CD1c-positive myeloid dendritic cell (primary cell): Measurements from ENCODE around the gene NFKB1.
"Not testable (repeated sequence)": the region's sequence is repeated elsewhere in the genome, so short reads cannot be mapped to it uniquely, and the experiment has no call there.

ENCODE experiments used
- DNase-seq: peaks from one replicate; pipeline ENCODE4 v3.0.0-alpha.2; 2016; ENCODE audit errors: extremely low spot score

NFKB1 gene

DNA sequence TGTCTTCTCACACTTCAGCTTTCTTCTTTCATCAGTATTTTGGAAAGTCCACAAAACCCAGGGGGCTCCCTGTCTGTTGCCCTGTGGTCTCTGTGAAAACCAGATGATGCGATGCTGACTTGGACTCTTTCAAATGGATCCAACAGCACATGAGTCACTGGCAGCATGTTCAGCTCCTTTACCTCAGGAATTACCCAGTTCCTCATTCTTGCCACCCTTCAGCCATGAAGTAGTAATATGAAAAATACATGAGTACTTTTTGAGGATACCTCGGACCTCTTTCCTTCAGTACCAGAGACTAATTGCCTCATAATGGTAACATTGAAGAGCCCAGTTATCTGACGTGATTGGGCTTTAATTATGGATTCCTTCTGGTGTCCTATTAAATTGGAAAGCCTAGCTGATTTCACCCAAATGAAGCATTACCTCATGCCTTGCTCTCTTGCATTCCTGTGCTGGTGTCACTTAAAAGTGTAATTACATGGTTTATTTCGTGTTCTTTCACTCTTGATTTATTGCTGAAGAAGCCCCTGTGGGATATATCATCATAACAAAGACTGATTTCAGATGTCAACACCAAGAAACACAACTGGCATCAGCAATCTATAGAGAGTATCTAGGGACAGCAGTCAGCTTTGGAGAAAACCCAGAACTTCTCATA, 63.4 kb downstream of the NFKB1 start:
- peak; percentile 64 for DNase-seq

DNA sequence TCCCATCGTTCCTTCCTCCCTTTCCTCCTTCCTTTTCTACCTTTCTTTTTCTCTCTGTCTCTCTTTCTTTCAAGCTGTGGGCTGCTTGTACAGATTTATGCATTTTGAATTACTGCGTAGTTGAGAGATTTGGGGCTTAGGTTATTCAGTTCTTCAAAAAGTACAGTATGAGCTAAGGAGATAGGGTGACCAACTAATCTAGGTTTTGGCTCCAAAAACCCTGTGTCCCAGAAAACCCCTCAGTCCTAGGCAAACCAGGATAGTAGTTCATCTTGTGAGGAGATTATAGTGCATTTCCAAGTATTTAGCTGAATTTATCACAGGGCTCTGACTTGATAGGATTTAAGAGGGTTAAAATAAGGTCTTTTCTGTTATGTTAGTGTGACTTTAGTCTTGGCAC, 64.5 kb downstream of the NFKB1 start:
- DNase-seq = no peak

DNA sequence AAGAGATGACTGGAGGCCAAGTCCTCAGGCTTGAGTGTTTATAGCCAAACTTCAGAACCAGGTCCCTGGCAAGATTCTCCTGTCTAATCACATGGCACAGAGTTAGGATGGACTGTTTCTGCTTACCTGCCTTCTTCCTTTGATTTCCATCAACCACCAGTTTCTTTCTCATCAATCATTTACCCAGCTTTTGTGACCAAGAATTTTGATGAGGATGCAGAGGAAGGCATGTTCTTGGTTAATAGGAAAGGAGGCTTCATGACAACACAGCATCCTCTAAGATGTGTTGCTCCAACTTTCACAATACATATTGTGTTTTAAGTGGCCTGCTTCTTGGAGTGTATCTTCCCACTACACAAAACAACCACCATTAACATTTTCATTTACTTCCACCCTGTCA, 65.3 kb downstream of the NFKB1 start:
- DNase-seq = no peak

DNA sequence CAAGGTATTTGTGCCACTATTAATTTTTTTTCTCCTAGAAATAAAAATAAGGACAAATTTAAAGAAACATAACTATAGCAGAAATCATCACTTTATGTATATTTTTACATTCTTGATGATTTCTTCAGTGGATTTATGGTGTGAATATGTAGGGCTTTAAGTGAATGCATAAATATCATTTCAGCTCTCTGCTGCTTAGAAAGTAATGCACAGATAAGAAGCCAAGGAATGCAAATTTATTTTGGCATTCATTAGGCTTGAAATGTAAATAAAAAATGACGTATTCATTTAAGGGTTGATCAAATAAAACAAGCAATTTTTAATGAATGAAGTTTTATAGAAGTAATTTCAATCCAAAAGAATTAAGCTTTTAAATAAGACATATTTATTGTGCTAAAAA, 66.3 kb downstream of the NFKB1 start:
- DNase-seq = no peak

DNA sequence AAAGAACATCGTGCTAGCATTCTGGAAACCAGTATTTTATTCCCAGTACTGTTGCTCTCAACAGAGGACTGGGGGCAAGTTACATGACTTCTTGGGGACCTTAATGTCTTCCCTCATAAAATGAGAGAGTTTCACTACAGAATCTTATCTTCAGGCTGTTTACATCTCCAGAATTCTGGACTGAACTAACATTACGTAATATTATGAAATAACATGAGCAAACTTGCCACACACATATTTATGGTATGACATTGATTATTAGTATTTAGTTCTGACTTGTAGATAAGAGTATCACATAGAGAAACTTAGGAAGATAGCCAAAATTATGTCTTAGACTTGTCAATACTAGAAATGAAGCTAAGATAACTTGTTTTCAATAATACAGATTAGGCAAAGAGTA, 68.0 kb downstream of the NFKB1 start:
- no peak for DNase-seq

DNA sequence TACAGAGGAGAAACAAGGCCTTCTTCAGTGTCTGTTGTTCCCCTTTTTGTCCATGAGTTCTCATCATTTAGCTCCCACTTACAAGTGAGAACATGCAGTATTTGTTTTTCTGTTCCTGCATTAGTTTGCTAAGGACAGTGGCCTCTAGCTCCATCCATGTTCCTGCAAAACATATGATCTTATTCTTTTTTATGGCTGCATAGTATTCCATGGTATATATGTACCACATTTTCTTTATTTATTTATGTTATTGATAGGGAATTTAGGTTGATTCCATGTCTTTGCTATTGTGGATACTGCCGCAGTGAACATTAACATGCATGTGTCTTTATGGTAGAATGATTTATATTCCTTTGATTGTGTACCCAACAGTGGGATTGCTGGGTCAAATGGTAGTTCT, 69.1 kb downstream of the NFKB1 start:
- DNase-seq = not testable (repeated sequence)

DNA sequence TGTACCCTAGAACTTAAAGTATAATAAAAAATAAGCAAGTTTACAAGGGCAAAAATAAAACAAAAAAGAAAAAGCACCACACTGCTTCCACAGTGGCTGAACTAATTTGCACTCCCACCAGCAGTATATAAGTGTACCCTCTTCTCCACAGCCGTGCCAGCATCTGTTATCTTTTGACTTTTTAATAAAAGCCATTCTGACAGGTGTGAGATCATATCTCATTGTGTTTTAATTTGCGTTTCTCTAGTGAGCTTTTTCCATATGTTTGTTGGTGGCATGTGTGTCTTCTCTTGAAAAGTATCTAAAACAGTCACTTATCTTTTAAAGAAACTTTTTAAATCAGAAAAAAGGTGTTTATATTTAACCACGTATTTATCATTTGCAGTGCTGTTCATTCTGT, 71.3 kb downstream of the NFKB1 start:
- no peak for DNase-seq

DNA sequence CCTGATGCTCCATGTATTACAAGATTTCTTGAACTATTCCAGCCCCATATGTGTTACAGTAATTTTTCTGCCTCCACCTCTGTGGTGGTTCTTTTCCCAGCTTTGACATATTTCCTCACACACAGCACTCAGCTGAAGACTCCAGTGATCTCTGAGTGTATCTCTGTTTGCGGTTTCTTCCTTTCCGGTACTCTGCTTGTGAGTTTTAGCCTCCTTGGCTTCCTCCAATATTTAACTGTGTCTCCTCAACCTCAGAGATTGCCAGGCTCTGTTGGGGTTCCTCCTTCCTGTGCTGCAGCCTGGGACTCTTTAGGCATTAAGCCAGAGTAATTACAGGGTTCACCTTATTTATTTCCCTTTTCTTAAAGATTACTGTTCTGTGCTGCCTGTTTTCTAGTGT, 73.2 kb downstream of the NFKB1 start:
- DNase-seq = peak; percentile 21

DNA sequence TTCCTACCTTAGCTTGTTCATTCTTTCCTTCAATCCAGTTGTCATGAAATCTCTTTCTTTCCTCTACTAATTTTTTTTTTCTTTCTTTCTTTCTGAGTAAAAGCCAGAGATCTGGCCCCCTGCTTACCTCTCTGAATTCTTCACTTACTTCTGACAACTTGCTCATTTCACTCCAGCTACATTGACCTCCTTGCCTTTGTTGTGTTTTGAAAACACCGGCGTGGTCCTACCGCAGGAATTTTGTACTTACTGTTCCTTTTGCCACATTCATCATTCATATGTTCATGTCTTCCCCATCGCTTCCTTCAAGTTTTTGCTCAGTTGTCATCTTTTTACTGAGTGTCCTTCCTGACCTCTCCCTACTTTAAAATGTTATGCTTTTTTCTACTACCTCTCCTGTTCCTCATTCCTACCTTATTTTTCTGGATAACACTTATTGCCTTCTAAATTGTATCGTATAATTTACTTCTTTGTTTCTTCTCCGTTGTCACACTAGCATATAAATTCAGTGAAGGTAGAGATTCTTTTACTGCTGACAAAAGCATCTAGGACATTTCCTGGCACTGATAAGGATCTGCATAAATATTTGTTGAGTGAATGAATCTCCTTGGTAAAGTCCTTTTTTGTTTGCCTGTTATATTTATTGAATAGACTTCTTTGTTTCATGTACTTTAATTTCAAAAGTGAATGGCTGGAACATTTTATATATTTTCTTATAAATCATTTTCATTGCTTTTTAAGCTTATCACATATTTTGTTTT, 74.4 kb downstream of the NFKB1 start:
- no peak for DNase-seq

DNA sequence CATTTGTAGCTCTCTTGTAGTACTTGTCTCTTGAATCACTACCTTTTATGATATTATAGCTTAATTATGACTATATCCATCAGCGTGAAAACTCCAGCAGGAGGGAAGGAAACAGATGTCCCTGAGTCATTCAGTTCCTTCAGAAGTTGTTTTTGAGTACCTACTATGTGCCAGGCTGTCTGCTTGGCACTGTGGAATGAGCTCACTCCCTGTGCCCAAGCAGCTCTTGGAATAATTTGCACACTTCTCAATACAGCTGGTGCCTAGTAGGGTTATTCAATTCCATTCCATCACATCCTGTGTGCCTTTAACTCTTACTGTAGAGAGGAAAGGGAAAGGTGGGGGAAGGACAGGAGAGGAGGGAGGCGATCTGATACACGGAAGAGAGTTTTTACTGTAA, 77.1 kb downstream of the NFKB1 start:
- no peak for DNase-seq

DNA sequence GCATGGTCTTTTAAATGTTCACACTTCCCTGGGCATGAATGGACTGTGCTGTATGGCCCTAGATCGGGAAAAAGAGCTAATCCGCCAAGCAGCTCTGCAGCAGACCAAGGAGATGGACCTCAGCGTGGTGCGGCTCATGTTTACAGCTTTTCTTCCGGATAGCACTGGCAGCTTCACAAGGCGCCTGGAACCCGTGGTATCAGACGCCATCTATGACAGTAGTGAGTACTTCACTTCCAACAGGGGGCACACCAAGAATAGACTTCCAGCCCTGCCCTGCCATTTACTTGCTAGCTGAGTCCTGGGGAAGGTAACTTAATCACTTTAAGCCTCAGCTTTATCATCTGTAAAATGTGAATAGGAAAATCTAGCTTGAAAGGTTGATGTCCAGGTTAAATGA, 77.7 kb downstream of the NFKB1 start:
- DNase-seq = no peak

DNA sequence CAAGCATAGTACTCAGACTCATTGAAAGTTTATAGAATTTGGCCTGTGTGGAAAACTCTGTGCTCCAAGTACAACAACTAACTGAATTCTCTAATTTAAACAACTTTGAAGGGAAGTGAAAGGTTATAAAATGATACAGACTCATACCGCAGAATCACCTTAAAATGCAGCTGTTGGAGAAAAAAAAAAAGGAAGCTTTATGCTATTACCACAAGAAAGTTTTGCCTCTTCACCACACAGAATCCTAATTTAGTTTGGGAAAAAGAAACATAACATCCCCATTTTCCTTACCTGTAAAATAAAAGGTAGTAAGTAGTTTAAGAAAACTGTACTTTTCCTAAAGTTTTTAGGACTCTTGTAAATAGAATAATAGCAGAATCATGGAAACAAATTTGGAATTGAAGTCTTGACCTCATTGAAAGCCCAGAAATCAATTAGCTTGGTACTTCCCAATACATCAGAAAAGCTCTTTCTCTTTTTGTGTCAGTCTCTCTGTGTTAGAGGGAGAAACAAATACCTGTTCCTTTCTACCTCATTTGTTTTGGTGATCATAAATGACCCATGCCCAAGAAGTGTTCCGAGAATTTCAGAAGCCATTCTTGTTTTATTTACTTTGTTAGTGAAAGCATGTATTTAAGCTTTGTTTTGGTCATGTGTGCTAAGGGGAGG, 78.8 kb downstream of the NFKB1 start:
- DNase-seq = no peak

DNA sequence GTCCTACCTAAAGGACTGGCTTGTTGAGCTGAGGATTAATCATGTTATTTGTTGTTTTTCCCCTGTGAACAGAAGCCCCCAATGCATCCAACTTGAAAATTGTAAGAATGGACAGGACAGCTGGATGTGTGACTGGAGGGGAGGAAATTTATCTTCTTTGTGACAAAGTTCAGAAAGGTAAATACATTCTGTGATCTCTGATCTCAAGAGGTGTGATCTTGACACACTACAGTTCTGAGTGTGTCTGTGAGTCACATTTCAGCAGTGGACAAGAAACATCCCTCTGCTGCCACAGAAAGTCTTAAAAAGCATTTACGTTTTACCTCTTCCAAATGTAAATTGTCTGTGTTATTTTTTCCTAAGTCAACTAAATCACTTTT, 79.3 kb downstream of the NFKB1 start:
- DNase-seq = no peak

DNA sequence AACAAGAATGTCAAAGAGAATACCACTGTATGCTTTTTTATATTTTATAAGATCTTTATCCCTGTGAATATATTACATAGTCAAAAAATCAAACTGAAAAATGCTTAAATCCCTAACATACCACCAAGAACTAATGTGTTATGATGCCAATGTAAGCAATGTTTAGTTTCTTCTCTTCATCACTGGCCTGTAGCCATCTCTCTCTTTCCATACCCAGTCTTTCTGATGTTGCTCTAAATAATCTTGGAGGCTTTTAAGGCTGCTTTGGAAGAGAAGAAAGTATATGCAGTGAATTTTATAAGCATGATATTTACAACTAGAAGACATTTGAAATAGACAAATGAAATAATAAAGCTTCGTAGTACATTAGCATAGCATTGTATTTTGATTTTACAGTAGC, 82.9 kb downstream of the NFKB1 start:
- no peak for DNase-seq

DNA sequence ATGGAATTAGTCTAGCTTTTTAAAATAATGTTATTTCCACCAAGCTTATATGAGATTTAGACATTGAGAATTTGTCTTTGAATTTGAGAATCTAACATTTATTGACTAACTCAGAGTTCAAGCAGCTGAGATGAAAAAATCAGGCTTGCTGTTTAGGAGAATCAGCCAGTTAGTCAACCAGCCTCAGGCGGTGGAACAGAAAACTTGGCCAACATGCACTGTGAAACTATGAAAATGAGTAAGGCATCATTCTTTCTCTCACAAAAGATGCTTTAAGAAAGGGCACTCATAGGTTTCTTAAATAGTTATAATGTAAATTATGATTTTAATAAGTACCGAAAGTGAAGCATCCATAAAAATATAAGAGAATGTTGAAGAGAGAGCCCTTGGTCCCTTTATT, 84.2 kb downstream of the NFKB1 start:
- DNase-seq = no peak

DNA sequence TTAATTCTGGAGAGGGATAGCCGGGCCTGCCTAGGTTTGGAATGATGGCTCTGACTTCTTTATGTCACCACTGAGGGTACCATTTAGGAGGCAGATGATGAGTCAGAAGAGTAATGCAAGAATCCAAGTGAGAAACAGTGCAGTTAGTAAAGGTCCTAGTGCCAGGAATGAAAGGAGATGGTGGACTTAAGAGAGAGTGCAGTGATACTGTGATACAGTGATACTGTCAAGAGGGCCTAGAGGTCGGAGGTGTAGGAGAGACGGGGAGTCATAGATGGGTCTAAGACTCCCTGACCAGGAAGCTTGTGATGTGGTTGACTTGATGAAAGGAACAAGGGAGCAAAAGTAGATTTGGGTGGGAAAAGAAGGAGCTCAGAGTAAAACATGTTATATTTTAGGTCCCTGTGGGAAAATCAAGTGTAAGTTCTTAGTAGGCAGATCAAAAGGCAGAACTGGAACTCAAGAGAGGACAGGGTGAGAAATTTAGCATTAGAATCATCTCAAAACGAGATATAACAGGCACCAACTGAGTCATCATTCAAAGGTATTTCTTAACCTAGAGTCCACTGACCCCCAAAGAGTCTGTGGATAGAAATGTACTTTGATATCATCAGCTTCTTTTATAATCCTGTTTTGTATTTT, 85.0 kb downstream of the NFKB1 start:
- no peak for DNase-seq

DNA sequence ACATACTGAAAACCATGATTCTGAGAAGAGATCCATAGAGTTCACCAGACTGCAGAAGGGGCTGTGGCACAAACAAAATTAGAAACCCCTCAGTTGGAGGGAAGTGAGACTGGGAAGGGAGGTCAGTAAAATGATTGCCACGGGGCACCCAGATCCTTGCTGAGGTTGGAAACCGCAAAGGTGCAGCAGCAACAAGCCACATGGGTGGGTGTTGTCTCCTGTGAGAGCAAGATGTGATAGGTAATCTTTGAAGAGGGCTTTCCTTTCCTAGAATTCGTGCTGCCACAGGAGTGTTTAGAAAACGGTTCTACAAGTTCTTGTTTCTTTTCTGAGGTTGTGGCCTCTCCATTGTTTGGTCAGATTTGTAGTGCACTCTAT, 85.5 kb downstream of the NFKB1 start:
- no peak for DNase-seq

DNA sequence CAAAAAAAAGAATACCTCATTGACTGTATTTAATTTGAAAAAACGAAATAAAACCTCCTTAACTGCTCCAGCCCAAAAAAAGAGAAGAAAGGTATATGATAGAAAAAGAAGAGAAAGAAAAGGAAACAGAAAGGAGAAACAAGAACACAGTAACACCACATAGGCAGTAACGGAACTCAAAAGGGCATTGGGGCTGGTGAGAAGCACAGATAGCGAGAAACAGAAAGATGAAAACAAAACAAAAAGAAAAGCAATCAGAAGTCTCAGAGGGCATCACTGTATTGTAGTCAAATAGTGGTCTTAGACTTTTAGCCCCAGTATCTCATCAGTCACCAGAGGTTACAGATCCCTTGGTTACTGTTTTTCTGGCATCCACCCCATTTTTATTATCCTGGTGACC, 88.6 kb downstream of the NFKB1 start:
- no peak for DNase-seq

DNA sequence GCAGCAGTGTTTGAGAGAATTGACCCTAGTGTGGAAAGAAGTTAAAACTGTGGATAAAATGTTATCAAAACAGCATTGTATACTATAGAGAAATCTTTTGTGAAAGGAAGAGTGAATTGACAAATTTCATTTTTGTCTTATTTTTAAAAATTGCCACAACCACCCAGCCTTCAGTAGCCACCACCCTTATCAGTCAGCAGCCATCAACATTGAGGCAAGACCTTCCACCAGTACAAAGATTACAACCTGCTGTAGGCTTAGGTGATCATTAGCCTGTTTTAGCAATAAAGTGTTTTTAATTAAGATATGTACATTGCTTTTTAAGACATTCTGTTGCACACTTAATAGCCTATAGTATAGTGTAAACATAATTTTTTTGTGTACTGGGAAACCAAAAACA, 91.1 kb downstream of the NFKB1 start:
- no peak for DNase-seq

DNA sequence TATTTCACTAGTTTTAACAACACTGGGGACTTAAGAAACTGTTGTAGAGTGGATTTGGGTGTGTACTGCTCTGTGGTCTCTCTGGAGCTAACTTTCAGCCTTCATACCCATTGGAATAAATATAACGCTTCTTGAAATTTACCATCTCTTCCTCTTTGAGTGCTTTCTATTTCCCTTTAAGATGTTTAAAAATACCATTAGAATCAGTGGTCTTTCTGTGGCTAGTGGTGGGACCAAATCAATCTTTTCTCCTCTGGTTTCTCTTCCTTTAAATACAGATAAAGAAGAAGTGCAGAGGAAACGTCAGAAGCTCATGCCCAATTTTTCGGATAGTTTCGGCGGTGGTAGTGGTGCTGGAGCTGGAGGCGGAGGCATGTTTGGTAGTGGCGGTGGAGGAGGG, 92.0 kb downstream of the NFKB1 start:
- peak; percentile 36 for DNase-seq

DNA sequence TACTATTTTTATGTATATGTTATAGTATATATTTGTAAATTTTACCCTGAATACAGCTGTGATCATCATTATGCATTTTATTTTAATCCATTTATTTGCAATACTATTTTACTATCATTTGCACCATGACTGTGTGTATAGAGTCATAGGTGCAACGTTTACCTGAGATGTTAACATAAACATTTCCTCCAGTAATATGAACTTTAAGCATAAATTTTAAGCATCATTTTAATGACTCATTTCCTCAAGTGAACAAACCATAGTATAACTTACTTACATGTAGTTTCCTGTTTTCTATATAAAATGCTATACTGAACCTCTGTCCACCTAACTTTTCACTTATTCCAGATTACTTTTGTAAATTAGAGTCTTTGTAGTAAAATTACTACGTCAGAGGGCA, 92.8 kb downstream of the NFKB1 start:
- DNase-seq = no peak

DNA sequence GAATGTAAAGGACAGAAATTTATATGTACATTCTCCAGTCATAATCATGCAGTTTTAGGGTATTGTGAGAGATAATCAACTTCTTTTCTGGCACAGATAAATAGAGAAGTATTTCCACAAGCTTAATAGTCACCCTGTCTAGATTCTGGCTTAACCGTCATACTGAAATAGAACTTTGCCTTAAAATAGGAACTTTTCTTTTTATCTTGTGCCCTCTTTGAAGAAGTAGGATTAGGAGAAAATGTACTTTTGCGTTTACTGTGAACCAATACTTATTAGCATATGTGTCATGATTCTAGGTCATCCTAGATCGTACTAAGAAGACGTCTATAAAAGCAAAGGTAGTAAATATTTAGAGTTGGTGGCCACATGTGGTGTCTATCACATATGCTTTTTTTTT, 95.4 kb downstream of the NFKB1 start:
- peak; percentile 15 for DNase-seq
